M059J (cell line): ENCODE data around the gene TMEM234. TPM values are rescaled to one million over a fixed set of nuclear protein-coding genes. Genes with fewer than 3 reads are reported as not detected.
"Not testable (repeated sequence)": the region's sequence is repeated elsewhere in the genome, so short reads cannot be mapped to it uniquely, and the experiment has no call there.

Experiments used
- DNase-seq: peaks from one replicate; pipeline ENCODE4 v3.0.0-alpha.2; 2012; ENCODE audit warnings: low read depth
- total RNA-seq: library from RNA; depleted of rRNA; stranded (reverse); fragments of >200 nt; shearing (Covaris generic); gene quantifications from 2 replicates; pipeline ENCODE4 v1.2.3, GENCODE V29; 2014; rRNA removed

TMEM234 gene
- total RNA-seq = 12.0 and 12.3 TPM in 2 replicates

DNA sequence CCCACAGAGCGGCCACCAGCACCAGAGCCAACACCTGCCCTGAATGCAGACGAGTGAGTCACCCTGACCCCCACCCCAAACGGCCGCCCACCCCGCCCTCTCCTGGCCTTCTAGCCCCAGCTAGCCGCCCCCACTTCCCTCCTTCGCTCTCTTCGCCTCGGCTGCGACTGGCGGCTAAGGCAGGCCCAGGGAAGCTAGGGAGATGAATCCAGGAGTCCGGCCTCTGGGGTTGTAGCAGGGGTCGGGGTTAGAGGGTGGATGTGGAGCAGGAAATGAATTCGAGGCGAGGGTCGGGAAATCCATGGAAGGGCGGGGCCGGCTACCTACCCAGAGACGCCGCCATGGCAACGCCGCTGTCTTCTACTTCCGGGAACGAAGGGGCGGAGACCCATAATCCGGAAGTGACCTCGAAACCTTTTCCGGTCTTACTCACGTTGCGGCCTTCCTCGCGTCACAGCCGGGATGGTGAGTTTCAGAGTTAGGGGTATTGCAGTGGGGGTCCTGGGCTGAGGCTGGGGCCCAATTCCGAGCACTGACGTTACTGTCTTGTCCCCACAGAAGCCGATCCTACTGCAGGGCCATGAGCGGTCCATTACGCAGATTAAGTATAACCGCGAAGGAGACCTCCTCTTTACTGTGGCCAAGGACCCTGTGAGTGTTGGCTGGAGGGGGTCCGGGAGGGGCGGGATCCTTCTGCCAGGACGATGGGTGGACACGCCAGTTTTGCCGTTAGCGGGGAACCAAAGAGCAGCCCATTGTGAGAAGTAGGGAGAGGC lies at the start of gene TMEM234, which contains the start of gene EIF3I:
TSS of gene TMEM234 (minus strand) at position 374 of the 776 bp plus-strand sequence. CDS start at position 343, 31 bp downstream.
TSS of gene EIF3I (plus strand) at position 428 of the 776 bp plus-strand sequence. CDS start at position 463, 35 bp downstream.
- peak; percentile 95 for DNase-seq

DNA sequence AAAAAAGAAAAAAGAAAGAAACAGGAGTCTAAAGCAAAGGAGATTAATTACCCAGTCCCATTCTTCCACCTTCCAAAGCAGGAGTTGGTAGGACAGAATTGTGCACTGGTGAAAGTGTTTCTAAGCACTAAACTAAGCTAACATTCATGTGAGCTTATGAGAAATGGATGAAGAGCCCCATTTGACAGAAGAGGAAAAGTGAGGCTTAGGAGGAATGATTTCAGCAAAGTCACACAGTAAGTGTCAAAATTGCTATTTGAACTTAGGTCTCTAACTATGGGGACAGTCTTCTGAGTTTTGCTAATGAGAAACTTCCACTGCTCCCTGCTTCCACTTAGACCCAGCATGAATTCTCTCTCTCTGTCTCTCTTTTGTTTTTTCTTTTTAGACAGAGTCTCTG lies 47.6 kb upstream of the TMEM234 start:
- DNase-seq = no peak

DNA sequence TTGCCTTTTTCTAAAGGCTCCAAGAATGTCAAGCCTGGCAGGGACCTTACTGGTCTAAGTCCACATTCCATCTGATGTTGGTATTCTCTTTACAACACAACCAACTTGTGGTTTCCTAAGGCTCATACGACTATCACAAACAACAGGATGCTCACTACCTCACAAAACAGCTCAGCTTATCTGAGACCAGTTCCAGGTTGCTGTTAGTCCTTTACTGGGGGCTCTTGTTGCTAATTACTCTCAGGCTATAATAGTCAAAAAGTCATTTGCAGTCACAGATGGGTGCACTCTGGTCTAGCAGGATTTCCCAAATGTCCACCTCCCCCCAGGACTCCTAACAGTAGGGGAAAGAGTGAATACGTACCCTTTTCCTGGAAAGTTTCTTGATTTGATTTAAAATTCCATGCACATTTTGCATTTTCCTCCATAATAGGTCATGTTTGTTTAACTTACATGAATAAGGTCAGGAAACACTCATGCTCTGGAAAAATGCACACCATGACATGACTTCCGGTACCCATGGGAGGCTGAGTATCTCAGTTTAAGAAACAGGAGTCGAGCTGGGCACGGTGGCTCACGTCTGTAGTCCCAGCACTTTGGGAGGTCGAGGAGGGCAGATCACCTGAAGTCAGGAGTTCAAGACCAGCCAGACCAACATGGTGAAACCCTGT lies 44.9 kb upstream of the TMEM234 start:
- peak; percentile 53 for DNase-seq

DNA sequence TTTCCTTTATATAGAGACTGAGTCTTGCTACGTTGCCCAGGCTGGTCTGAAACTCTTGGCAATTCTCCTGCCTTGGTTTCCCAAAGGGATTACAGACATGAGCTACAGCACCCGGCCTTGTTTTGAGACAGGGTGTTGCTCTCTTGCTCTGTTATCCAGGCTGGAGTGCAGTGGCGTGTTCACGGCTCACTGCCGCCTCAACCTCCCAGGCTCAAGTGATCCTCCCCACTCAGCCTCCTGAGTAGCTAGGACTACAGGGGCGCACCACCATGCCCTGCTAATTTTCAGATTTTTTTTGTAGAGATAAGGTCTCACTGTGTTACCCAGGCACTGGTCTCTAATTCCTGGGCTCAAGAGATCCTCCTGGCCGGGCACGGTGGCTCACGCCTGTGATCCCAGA lies 43.7 kb upstream of the TMEM234 start:
- no peak for DNase-seq

DNA sequence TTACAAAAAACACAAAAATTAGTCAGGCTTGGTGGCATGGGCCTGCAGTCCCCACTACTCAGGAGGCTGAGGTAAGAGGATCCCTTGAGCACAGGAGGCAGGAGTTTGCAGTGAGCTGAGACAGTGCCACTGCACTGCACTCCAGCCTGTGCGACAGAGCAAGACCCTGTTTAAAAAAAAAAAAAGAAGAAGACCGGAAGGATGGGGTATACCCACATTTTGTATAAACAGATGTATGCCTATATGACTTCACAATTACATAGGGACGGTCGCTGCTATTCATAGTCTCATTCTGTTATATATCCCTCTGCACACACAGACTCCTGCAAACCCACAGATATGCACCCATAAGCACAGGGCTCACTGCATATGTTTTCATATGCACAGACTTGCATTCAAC lies 41.6 kb upstream of the TMEM234 start:
- no peak for DNase-seq

DNA sequence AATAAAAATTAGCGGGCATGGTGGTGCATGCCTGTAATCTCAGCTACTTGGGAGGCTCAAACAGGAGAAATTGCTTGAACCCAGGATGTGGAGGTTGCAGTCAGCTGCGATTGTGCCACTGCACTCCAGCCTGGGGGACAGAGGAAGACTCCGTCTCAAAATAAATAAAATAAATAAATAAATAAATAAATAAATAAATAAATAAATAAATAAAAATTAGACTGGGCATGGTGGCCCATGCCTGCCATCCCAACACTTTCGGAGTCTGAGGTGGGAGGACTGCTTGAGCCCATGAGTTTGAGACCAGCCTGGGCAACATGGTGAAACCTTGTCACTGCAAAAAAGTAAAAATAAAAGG lies 41.1 kb upstream of the TMEM234 start:
- not testable (repeated sequence) for DNase-seq

DNA sequence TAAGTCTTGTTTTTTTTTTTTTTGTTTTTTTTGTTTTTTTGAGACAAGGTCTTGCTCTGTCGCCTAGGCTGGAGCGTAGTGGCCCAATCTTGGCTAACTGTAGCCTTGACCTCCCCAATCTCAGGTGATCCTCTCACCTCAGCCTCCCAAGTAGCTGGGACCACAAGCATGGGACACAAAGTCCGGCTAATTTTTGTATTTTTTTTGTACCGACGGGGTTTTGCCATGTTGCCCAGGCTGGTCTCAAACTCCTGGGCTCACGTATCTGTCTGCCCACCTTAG lies 35.0 kb upstream of the TMEM234 start:
- no peak for DNase-seq

DNA sequence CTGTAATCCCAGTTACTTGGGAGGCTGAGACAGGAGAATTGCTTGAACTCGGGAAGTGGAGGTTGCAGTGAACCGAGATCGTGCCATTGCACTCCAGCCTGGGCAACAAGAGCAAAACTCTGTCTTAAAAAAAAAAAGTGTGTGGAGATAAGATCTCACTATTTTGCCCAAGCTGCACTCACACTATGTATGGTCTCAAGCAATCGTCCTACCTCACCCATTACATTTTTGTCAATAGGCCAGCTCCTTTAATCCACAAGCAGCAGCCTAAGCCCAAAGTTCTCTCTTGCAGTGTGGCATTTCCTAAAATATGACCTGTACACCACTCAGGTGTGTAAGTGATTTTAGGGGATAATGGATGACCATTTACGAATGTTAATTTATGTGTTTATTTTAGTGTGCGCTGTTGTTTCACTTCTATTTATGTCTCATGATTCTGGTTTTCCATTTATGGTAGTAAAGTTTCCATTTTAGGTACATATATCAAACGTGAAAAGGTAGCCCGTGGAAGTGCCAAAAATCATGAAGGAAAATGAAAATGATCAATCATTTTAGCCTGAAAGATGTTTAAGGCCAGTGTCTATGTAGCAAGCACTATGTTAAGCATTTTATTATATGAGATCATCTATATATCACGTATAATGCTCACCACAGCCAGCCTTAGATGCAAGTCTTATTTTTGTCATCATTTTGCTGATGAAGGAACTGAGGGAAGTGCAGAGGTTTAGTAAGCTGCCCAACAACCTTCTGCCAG lies 34.5 kb upstream of the TMEM234 start:
- no peak for DNase-seq

DNA sequence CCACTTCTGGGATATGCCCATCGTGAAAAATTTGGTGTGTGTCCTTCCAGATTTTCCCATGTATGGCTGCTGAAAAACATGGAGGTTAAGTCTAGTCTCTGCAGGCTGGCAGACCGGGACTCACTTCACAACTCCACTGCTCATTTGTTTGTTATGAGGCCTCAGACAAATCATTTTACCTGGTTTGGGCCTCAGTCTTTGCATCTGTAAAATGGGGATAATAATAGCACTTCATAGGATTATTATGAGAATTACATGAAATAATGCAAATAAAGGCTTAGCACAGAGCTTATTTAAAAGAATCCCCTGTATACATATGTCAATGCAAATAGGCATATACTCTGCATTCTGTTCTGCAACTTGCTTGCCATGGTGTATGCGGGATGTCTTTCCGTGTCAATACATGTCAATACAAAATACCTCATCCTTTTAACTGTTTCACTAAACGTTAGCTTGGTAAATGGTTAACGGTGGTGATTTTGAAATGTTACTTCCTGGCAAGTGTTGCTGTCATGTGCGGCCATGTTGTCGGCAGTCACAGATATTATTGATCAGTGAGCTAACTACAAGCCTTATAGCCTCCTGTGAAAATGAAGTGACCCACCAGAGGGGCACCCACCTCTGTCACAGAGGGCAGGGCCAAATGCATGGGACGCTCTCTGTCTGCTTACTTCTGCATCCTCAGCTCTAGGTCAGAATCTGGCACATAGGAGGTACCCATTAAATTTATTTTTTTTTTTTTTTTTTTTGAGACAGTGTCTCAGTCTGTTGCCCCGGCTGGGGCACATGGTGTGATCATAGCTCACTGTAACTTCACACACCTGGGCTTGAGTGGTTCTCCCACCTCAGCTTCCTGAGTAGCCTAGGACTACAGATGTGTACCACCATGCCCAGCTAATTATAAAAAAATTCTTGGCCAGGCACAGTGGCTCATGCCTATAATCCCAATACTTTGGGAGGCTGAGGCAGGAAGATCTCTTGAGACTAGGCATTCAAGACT lies 33.2 kb upstream of the TMEM234 start:
- DNase-seq = no peak

DNA sequence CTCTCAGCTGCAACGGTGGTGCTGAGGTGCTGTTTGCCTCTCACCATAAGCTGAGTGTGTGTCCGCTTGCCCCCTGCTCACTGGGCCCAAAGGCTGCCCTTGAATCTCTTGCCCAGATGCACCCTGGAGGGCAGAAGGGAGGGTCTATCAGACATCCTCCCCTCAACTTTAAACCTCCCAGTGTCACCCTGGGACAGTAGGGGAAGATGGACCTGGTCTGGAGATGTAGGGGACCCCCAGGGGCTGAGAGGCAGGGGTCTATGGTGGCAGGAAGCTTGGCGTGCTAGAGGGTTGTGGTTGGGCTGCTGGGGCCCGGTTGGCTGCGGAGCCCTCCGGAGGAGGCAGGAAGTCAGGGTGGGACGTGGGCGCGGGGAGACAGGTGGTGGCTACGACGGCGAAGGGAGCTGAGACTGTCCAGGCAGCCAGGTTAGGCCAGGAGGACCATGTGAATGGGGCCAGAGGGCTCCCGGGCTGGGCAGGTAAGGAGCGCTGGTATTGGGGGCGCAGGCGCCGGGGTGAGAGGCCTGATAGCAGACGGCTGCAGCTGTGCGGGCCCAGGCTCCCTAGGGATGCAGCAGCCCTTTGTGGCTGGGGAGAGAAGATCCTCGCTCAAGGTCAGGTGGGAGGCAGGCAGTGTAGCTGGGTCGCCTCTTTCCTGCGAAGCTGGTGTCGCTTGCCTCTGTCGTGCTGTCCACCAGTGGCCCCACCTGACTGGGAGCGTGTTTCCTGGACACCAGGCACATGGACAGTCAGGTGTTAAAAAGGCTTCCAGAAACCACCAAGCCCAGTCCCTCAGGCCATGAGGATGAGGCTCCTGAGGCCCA lies 29.0 kb upstream of the TMEM234 start, which contains the start of gene LCK:
TSS of gene LCK (plus strand) at position 373 of the 824 bp plus-strand sequence. CDS start 23,065 bp downstream, outside the sequence.
- DNase-seq = no peak

DNA sequence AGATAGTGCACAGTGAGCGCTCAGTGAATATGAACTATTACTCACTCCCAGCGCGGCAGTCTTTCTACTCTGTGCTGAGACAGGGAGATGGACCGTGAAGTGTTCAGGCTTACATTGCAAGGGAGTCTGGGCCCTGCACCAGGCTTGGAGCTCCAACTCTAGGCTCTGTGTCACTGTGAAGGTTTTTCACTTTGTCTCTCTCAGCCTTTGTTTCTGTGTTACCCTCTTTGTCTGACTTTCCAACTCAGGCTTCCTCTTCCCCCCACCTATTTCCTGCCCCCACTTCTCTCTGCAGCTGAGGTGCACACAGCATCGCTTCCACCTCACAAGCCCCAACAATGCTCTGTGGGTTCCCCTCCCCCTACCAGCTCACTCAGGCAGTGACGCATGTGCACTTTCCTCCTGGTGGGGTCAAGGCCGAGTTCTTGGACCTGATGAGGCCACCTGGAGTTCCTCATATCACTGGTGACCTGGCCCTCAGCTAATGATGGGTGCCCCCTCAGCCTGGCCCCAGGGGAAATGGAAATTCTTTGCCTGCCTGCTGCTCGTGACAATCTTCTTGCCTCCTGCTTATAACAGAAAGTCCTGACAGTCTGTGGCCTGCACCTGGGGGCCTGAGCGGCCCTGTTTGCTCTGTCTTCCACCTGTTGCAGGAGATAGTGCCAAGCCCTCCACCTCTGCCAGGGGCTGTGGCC lies 27.8 kb upstream of the TMEM234 start:
- peak; percentile 58 for DNase-seq

DNA sequence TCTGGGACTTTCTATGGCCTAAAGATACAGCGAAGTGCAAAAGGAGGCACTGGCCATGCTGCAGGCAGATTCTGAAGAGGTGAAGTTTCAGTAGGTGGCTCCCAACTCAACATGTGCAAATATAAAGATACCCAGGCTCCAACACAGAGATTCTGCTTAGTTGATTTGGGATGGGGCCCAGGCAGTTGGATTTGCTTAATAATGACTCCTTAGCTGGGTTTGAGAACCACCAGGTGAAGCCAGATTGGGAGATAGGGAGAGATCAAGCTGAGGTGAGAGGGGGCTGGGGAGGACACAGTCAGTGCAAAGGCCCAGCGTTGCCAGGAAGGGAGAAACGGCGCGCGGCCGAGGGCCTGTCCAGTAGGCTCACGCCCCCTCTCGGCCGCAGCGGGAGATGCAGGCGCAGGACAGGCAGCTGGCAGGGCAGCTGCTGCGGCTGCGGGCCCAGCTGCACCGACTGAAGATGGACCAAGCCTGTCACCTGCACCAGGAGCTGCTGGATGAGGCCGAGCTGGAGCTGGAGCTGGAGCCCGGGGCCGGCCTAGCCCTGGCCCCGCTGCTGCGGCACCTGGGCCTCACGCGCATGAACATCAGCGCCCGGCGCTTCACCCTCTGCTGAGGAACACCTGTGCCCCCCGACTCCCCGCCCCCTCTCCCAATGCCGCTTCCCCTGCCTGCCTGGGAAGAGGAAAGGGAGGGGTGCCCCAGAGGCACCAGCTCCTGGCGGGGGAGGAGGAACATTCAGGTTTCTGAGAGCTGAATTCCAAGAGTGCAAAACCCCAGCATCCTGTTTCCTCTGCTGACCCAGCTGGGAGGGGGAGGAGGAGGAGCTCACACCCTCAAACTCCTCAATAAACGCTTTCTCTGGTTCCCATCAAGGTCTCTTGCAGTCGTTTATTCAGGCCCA lies 26.1 kb upstream of the TMEM234 start:
- peak; percentile 76 for DNase-seq

DNA sequence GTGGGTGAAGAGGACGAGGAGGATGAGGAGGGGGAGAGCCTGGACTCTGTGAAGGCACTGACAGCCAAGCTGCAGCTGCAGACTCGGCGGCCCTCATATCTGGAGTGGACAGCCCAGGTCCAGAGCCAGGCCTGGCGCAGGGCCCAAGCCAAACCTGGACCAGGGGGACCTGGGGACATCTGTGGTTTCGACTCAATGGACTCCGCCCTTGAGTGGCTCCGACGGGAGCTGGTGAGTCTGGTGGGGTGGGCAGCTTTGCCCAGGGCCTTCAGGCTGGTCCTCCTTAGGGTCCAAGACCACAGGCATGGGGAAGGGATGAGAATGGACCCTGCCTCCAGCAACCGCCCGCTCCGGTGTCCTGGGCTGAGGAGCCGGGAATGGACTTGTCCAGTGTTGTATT lies 25.3 kb upstream of the TMEM234 start:
- no peak for DNase-seq

DNA sequence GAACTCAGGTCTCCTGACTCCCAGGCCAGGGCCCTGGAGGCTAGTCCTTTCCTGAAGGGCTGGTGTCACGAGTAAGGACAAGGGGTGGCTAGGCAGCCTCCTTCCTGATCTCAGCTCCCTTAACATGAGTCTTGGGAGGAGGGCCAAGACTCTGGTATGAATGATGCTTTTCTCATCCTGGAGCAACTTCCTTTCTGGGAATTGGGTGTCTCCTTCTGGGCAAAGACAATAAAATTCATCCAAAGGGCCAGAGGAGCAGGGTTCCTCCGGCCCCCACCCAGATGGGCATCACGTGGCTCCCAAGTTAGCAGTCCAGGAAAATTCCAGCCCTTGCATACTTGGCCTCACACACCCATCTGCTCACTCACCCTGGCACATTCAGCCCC lies 24.7 kb upstream of the TMEM234 start, which contains the start of gene FAM167B:
TSS of gene FAM167B (plus strand) at position 335 of the 386 bp plus-strand sequence. CDS start 200 bp downstream, outside the sequence.
- DNase-seq = peak; percentile 79

DNA sequence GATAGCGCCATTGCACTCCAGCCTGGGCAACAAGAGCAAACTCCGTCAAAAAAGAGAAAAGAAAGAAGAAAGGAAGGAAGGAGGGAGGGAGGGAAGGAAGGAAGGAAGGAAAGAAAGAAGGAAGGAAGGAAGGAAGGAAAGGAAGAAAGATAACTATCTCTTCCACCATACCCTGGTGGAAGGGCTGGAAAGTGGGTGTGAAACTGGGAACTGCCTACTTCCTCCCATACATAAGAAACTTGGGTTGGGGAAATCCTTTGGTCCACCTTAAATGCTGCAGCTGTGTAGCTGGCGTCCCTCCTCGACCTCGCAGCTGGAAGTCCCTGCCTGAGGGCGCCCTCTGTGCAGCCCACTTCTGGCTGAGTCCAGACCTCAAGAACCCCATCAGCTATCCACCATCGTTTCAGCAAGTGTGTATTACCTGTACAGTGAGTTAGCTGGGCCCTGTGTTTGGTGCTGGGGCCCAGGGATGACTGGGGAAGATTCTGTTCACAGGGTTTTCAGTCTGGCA lies 20.2 kb upstream of the TMEM234 start:
- peak; percentile 28 for DNase-seq

DNA sequence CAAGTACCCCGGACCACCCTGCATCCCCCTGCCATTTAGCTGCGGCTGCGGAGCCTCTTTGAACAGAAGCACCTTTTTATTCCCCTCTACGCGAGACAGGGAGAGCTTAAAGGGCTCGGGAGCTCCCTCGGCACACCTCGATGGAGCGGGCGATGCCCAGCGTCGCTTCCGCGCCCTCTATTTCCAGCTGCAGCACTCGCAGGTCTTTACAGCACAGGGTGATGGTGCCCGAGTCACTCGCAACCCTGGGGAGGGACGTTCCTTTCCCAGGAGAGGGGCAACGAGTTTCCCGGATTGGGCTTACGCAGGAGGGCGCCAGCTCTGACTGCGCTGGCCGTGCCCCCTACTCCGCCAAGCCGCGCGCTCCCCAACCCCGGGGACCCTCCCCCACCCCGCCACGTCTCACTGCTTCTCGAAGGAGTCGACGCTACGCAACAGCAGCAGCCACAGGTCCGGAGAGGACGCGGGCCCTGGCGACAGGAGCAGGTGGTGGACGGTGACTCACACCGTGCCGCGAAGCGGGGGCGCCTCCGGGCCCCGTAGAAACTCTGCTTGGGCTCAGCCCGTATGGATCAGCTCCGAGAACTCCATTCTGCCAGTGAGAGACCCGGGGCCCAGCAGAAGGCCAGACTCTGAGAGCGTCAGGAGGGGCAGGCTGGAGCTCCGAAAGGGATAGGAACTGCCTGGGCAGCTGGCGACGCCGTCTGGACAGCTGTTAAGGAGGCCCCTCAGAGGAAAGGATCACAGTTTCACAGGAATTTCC lies 19.0 kb upstream of the TMEM234 start:
- DNase-seq = peak; percentile 80

DNA sequence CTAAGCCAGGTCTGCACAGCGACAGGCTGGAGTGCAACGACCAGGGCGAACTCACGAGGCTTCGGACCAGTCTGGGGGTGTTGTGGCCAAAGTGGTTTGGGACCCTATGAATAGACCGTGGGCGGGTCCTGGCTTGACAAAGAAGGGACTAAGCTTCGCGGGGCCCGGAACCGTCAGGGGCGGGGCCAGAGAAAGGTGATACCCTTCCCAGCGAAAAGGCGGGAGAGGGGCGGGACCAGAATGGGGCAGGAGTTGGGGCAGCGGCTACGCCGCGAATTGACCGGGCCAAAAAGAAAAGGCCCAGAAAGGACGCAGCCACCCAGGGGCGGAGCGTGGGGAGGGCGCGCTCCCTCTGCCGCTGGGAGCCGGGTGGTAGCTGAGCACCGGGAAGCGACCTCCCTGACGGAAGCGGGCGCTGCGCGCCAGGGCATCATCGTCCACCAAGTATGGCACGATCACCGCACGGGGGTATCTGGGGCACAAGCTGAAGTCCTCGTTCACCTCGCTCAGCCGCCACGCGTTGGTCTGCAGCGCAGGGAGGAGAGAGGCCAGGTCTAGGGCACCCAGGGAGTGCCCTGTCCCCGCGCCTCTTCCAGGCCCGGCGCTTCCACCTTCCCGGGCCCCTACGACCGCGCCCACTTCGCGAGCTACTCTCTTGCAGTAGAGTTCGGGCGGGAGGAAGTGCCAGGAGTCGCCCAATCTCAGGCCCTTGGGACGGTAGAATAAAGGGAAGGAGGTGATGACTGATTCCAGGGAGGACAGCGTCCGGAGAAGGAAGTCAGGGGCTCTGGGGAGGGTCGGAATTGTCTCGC lies 18.2 kb upstream of the TMEM234 start:
- peak; percentile 78 for DNase-seq
